Endothelial cell of umbilical vein (primary cell): ENCODE data around the gene ATXN7L2.

Experiments
- CTCF ChIP-seq, 2 donors: IDR thresholded peaks; 1 replicate in 1 of 2; 2 replicates in 1 of 2; pipeline ENCODE4 v1.5.1; 2011; ENCODE audit warnings: low read length in 2 of 2, mild to moderate bottlenecking in 2 of 2, moderate library complexity in 2 of 2, control low read depth in 1 of 2, inconsistent platforms in 1 of 2, low read depth in 1 of 2; ENCODE audit not compliant: insufficient read depth in 1 of 2; ENCODE audit errors: extremely low read depth in 1 of 2
- EZH2 ChIP-seq: IDR thresholded peaks from 2 replicates; pipeline ENCODE4 v1.6.1; 2012; ENCODE audit warnings: borderline replicate concordance, low read depth, mild to moderate bottlenecking, moderate library complexity, low read length, inconsistent platforms; ENCODE audit not compliant: severe bottlenecking
- POLR2A ChIP-seq: IDR thresholded peaks from 2 replicates; pipeline ENCODE4 v1.6.1; 2012; ENCODE audit warnings: low read depth, mild to moderate bottlenecking, control low read depth, low read length
- POLR2AphosphoS5 ChIP-seq: IDR thresholded peaks from 2 replicates; pipeline ENCODE4 v1.6.1; 2012; ENCODE audit warnings: low read depth, mild to moderate bottlenecking, control low read depth, low read length, moderate library complexity; ENCODE audit not compliant: insufficient read depth

- TF ChIP-seq CTCF (IDR thresholded peaks at IDR 0.05; ENCODE audit: extremely low read depth in 1 of 2, insufficient read depth in 1 of 2, low read depth in 1 of 2, low read length in 2 of 2) (no peak), POLR2A (no peak), POLR2AphosphoS5 (no peak), EZH2 (no peak)
These were observed 5.0 kb downstream of the ATXN7L2 start for GRCh38 chr1:109488696-109489095.
